ENCODE measurements around the gene TMC1.

GRCh38 chr9:72839085-72839484, 317.7 kb downstream of the TMC1 start:
- no peak for TF ChIP-seq CTCF (conservative IDR thresholded peaks at IDR 0.05)
- TF ChIP-seq EZH2 (IDR thresholded peaks at IDR 0.05; ENCODE audit: low read depth): no peak

All from PC-9 (cell line).